ENCODE results near the gene PLXNB2. TPM values are rescaled to one million over a fixed set of nuclear protein-coding genes. Genes with fewer than 3 reads are reported as not detected.

PLXNB2 gene
- total RNA-seq, 4 donors from 2014 or later, result 8.0 to 11.8 (median 9.0) TPM

- Histone ChIP-seq H3K4me1 (no peaks in the 10 kb centered on the region), H3K36me3 (no peaks in the 10 kb centered on the region), H3K9me3 (no peaks in the 10 kb centered on the region), H3K4me3 (no peak overlapping the region), H3K27ac (no peak overlapping the region), H3K27me3 (no peaks in the 10 kb centered on the region)
- no peak for ATAC-seq
- TF ChIP-seq POLR2A (IDR thresholded peaks at IDR 0.05), result no peak
- TF ChIP-seq CTCF (IDR thresholded peaks at IDR 0.05 in 4 of 5, conservative IDR thresholded peaks at IDR 0.05 in 1 of 5), result no peak
- in situ Hi-C loops (cut with MboI; ENCODE audit: low sequenced_read_pairs in 4 of 4), result no loop called here
- no peak for DNase-seq
- intact Hi-C loops (cut with DNase I; ENCODE audit: low total_unique reads), result no loop called here
These were observed 20.6 kb downstream of the PLXNB2 start for GRCh38 chr22:50286701-50287318.

DNA sequence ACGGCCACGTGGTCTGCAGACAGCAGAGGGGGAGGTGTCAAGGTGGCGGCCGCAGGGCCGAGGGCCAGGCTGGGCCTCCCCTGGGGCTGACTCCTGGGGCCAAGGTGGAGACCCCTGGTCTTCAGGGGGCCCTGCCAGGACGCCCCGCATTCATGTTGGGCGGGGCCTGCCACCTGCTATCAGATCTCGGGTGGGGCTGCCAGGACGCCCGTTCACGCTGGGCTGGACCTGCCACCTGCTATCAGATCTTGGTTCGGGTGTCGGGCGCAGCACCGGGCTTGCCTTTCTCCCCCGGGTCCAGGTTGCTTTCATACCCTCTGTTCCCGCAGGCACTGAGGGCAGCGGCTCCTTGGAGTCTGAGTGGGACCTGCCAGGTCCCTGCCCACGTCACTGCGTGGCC is 21.2 kb downstream of the PLXNB2 start:
- no peak for TF ChIP-seq POLR2A (IDR thresholded peaks at IDR 0.05)
- TF ChIP-seq CTCF (IDR thresholded peaks at IDR 0.05 in 4 of 5, conservative IDR thresholded peaks at IDR 0.05 in 1 of 5), result no peak
- peaks cover 0 to 1% of the 10 kb centered on the region in 2 donors for H3K36me3 ChIP-seq
- DNase-seq, result no peak
- ATAC-seq, result no peak
- no peak overlapping the region for H3K4me3 ChIP-seq
- H3K9me3 ChIP-seq, result no peaks in the 10 kb centered on the region
- intact Hi-C loops (cut with DNase I; ENCODE audit: low total_unique reads) (no loop called here), in situ Hi-C loops (cut with MboI; ENCODE audit: low sequenced_read_pairs in 4 of 4) (no loop called here)
- H3K27ac ChIP-seq, result no peak overlapping the region
- H3K27me3 ChIP-seq, result no peaks in the 10 kb centered on the region
- no peaks in the 10 kb centered on the region for H3K4me1 ChIP-seq

GRCh38 chr22:50285568-50286229 is 21.7 kb downstream of the PLXNB2 start:
- no peak for DNase-seq
- H3K4me1 ChIP-seq, result no peaks in the 10 kb centered on the region
- no peaks in the 10 kb centered on the region for H3K27me3 ChIP-seq
- H3K4me3 ChIP-seq, result no peak overlapping the region
- no peak for ATAC-seq
- intact Hi-C loops (cut with DNase I; ENCODE audit: low total_unique reads), result no loop called here
- no peak overlapping the region for H3K27ac ChIP-seq
- TF ChIP-seq POLR2A (IDR thresholded peaks at IDR 0.05) (no peak), CTCF (IDR thresholded peaks at IDR 0.05 in 4 of 5, conservative IDR thresholded peaks at IDR 0.05 in 1 of 5) (no peak)
- no peaks in the 10 kb centered on the region for H3K9me3 ChIP-seq
- in situ Hi-C loops (cut with MboI; ENCODE audit: low sequenced_read_pairs in 4 of 4), result no loop called here
- H3K36me3 ChIP-seq, result peaks cover 0 to 6% of the 10 kb centered on the region in 2 donors

DNA sequence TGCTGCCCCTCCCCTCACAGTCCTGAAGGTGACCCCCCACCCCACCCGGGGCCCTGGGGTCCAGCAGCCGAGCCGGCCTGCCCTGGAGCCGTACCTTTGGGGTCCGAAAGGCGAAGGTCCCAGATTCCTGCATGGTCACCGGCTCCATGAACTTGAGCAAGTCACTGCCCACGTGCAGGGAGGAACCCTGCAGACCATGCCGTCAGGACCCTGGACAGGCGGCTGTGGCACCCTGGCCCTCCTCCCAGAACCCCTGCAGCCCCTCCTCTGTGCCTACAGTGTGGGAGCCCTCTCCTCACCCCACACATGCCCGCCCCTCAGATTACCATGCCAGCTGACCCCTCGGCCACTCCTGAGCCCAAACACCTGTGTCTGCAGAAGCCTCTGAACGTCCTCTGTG is 23.0 kb downstream of the PLXNB2 start:
- ATAC-seq, result no peak
- Histone ChIP-seq H3K4me1 (no peaks in the 10 kb centered on the region), H3K27me3 (no peaks in the 10 kb centered on the region), H3K27ac (no peak overlapping the region), H3K36me3 (peaks cover 0 to 6% of the 10 kb centered on the region in 2 donors), H3K9me3 (no peaks in the 10 kb centered on the region), H3K4me3 (no peak overlapping the region)
- intact Hi-C loops (cut with DNase I; ENCODE audit: low total_unique reads) (no loop called here), in situ Hi-C loops (cut with MboI; ENCODE audit: low sequenced_read_pairs in 4 of 4) (no loop called here)
- DNase-seq, result no peak
- TF ChIP-seq POLR2A (IDR thresholded peaks at IDR 0.05), result no peak
- TF ChIP-seq CTCF (IDR thresholded peaks at IDR 0.05 in 4 of 5, conservative IDR thresholded peaks at IDR 0.05 in 1 of 5), result no peak

Measured in gastrocnemius medialis (tissue), 4 donors.